Suprapubic skin (tissue), 4 donors: ENCODE measurements around the gene PHF21A. TPM values are rescaled to one million over a fixed set of nuclear protein-coding genes. Genes with fewer than 3 reads are reported as not detected.

Experiments
- DNase-seq, 2 donors: peaks; one replicate each; pipeline ENCODE4 v3.0.0-alpha.2; 2019; ENCODE audit warnings: low spot score in 2 of 2
- H3K27ac ChIP-seq: fragments of 200-600 bp; sonication (generic); one replicate; pipeline ENCODE4 v1.5.1; 2019
- H3K27me3 ChIP-seq: fragments of 200-600 bp; sonication (generic); one replicate; pipeline ENCODE4 v1.5.1; 2019
- H3K36me3 ChIP-seq: fragments of 200-600 bp; sonication (generic); one replicate; pipeline ENCODE4 v1.5.1; 2019
- H3K4me1 ChIP-seq: fragments of 200-600 bp; sonication (generic); one replicate; pipeline ENCODE4 v1.5.1; 2019
- H3K4me3 ChIP-seq: fragments of 200-600 bp; sonication (generic); one replicate; pipeline ENCODE4 v1.5.1; 2019; ENCODE audit warnings: mild to moderate bottlenecking
- H3K9me3 ChIP-seq: fragments of 200-600 bp; sonication (generic); one replicate; pipeline ENCODE4 v1.5.1; 2019
- EP300 ChIP-seq: sonication (generic); formaldehyde crosslinking; IDR thresholded peaks from one replicate; pipeline ENCODE4 v1.6.1; 2017; ENCODE audit warnings: antibody characterized with exemption
- POLR2A ChIP-seq, 2 donors: fragments of 450-650 bp; IDR thresholded peaks; one replicate each; pipeline ENCODE4 v1.6.1; 2017; ENCODE audit warnings: antibody characterized with exemption in 2 of 2, mild to moderate bottlenecking in 2 of 2, moderate library complexity in 2 of 2
- POLR2AphosphoS5 ChIP-seq, 3 donors: sonication (generic); formaldehyde crosslinking; IDR thresholded peaks; one replicate each; pipeline ENCODE4 v1.6.1; 2017; ENCODE audit warnings: antibody characterized with exemption in 3 of 3
- WGBS: methylation state at CpG from one replicate; pipeline ENCODE4 v1.1.5; 2018; 5-methylcytosine and 5-hydroxymethylcytosine counted together
- total RNA-seq, 4 donors: library from RNA; depleted of rRNA; stranded (reverse); fragments of >200 nt; gene quantifications; one replicate each; pipeline ENCODE4 v1.1.0, GENCODE V29; 2016
- TF ChIP-seq, protein P1 (sequence below), 2 donors: fragments of 200-600 bp in 1 of 2; fragments of 450-650 bp in 1 of 2; sonication (generic) in 1 of 2; IDR thresholded peaks; one replicate each; pipeline ENCODE4 v1.5.1; 2016 to 2019; ENCODE audit warnings: antibody characterized with exemption in 2 of 2, mild to moderate bottlenecking in 1 of 2, moderate library complexity in 1 of 2

PHF21A gene
- total RNA-seq, 4 donors from 2014 or later = 15.1 to 89.2 (median 26.6) TPM

DNA sequence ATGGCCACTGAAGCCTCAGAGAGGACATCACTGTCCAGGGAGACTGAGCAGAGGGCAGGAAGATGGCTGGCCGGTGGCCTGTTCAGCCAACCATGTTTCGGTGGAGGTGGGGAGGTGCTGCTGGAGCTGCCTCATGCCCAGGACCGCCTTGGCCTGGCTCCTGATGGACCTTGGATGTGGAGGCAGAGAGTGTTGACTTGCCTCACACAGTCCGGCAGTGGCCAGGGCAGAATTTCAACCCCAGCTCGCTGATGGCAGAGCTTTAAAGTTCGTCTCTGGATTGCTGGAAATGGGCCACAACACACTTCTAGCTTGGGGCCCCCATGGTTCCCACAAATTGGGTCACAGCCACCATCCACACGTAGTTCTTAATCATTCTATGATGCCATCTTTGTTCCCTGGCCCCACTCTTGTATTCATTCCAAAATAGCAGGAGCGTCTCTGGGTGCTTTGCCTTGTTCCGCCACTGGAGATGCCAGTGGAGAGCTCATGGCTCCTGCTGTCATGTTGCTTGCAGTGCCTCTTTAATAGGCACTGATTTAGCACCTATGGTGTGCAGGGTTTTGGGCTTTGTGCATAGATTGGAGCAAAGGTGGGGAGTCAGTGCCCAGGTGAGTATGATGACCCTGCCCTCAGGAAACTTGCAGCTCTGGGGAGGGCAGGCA, 230.2 kb downstream of the PHF21A start:
- Histone ChIP-seq H3K27me3 (no peaks in the 10 kb centered on the region), H3K9me3 (no peaks in the 10 kb centered on the region), H3K36me3 (no peaks in the 10 kb centered on the region), H3K4me1 (peaks cover 3% of the 10 kb centered on the region), H3K27ac (no peak overlapping the region), H3K4me3 (no peak overlapping the region)
- WGBS = 70% methylated on average over 7 of the region's 9 CpGs
- DNase-seq = no peak
- TF ChIP-seq POLR2A (IDR thresholded peaks at IDR 0.05) = no peak
- no peak for TF ChIP-seq EP300
- no peak for TF ChIP-seq POLR2AphosphoS5 (IDR thresholded peaks at IDR 0.05)
- TF ChIP-seq, protein P1, sequence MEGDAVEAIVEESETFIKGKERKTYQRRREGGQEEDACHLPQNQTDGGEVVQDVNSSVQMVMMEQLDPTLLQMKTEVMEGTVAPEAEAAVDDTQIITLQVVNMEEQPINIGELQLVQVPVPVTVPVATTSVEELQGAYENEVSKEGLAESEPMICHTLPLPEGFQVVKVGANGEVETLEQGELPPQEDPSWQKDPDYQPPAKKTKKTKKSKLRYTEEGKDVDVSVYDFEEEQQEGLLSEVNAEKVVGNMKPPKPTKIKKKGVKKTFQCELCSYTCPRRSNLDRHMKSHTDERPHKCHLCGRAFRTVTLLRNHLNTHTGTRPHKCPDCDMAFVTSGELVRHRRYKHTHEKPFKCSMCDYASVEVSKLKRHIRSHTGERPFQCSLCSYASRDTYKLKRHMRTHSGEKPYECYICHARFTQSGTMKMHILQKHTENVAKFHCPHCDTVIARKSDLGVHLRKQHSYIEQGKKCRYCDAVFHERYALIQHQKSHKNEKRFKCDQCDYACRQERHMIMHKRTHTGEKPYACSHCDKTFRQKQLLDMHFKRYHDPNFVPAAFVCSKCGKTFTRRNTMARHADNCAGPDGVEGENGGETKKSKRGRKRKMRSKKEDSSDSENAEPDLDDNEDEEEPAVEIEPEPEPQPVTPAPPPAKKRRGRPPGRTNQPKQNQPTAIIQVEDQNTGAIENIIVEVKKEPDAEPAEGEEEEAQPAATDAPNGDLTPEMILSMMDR (IDR thresholded peaks at IDR 0.05) = no peak

DNA sequence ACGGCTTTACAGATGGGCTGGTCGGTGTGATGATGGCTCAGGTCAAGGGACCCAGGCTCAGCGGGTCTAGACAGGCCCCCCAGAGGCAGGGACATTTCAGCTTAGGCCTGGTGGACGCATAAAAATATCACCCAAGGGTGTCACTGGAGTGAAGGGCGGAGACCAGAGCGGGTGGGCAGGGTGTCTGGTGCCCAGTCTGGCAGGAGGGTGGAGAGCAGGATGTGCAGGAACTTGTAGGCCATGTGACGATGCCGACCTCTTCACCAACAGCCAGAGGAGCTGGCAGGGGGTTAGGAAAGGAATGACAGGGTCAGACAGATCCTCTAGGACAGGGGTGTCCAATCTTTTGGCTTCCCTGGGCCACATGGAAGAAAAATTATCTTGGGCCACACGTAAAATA, 231.3 kb downstream of the PHF21A start:
- H3K36me3 ChIP-seq = no peaks in the 10 kb centered on the region
- peaks cover 11% of the 10 kb centered on the region for H3K4me1 ChIP-seq
- no peak overlapping the region for H3K4me3 ChIP-seq
- H3K27ac ChIP-seq = no peak overlapping the region
- TF ChIP-seq, protein P1 (IDR thresholded peaks at IDR 0.05) = no peak
- TF ChIP-seq POLR2A (IDR thresholded peaks at IDR 0.05) (no peak), EP300 (no peak), POLR2AphosphoS5 (IDR thresholded peaks at IDR 0.05) (no peak)
- 72% methylated on average over 9 of the region's 9 CpGs for WGBS
- no peaks in the 10 kb centered on the region for H3K27me3 ChIP-seq
- no peaks in the 10 kb centered on the region for H3K9me3 ChIP-seq
- no peak for DNase-seq

DNA sequence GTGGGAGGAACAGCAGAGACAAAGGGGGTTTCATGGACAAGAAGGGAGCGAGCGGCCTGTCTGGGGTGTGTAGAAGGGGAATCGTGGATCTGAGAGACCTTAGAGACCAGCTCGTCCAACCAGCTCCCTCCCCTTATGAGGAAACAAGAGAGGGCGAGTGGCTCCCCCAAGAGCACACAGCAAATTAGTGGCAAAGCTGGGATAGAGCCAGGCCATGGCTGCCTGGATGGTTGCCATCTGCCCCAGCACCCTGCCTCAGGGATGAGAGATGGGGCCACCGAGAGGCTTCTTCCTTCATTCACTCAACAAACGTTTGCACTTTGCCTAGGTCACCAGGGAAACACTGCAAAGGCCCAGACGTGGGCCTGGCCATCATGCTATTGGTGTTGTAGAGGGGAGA, 231.7 kb downstream of the PHF21A start:
- Histone ChIP-seq H3K27me3 (no peaks in the 10 kb centered on the region), H3K4me3 (no peak overlapping the region), H3K27ac (no peak overlapping the region), H3K4me1 (peaks cover 11% of the 10 kb centered on the region), H3K9me3 (no peaks in the 10 kb centered on the region), H3K36me3 (no peaks in the 10 kb centered on the region)
- TF ChIP-seq POLR2A (IDR thresholded peaks at IDR 0.05) = no peak
- TF ChIP-seq, protein P1 (IDR thresholded peaks at IDR 0.05) = no peak
- 83% methylated on average over 8 of the region's 8 CpGs for WGBS
- no peak for DNase-seq

DNA sequence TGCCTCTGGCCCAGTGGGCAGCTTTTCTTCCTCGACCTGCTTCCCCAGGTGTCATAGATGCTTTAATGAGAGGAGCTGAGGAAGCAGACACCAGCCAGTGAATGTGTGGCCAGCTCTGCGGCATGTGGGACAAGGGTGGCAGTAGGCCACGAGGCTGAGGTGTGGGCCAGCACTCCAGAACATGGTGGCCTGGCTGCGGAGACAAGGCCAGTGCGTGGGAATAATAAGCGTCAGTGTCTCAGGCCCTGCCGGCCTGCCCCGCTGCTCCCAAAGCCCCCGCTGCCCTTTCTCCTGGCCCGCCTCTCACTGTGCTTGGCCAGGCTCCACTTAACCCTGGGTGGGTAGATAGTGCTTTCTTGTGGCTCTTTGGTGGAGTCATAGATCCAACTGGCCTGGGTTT, 233.7 kb downstream of the PHF21A start:
- Histone ChIP-seq H3K4me3 (no peak overlapping the region), H3K27me3 (no peaks in the 10 kb centered on the region), H3K36me3 (peaks cover 1% of the 10 kb centered on the region), H3K9me3 (no peaks in the 10 kb centered on the region), H3K4me1 (peaks cover 11% of the 10 kb centered on the region), H3K27ac (no peak overlapping the region)
- WGBS = 83% methylated on average over 10 of the region's 10 CpGs
- DNase-seq = no peak
- no peak for TF ChIP-seq EP300

DNA sequence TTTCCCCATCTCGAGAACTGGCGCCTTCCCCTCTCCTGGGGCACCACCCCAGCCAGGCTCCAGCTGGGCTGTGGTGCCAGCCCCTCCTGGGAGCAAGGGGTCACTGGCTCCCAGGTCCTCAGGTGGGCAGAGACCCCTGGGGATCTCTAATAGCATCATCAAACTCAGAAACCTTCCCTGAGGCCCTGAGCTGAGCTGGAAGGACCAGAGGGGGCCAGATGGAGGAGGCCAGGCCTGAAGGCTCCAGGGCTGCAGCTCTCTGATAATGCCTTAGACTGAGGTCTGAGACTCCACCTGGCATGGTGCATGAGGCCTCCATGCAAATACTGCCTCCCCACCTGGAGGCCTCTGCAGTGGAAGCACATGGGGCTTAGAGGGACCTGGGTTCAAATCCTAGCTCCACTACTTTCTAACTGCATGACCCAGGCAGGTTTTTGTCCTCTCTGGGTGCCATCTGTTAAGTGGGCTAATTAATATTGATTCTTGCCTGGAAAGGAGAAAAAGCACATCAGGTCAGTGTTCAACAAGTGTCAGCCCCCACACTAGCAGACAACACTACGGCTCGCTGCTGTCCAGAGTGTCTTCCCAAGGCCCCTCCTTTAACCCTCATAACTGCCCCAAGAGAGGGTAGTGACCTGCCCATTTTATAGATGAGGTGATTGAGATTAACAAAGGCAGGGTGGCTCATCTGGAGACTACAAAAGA, 234.3 kb downstream of the PHF21A start:
- no peak overlapping the region for H3K27ac ChIP-seq
- peaks cover 7% of the 10 kb centered on the region for H3K36me3 ChIP-seq
- DNase-seq = no peak
- no peaks in the 10 kb centered on the region for H3K9me3 ChIP-seq
- H3K27me3 ChIP-seq = no peaks in the 10 kb centered on the region
- peaks cover 11% of the 10 kb centered on the region for H3K4me1 ChIP-seq
- 96% methylated on average over 4 of the region's 4 CpGs for WGBS
- TF ChIP-seq, protein P1 (IDR thresholded peaks at IDR 0.05) = no peak
- no peak for TF ChIP-seq EP300
- TF ChIP-seq POLR2A (IDR thresholded peaks at IDR 0.05) = no peak
- no peak for TF ChIP-seq POLR2AphosphoS5 (IDR thresholded peaks at IDR 0.05)
- no peak overlapping the region for H3K4me3 ChIP-seq
